GM13976 (cell line): ENCODE results near the gene ATP1A1.

Source experiments
- DNase-seq: peaks from one replicate; pipeline ENCODE4 v3.0.0; 2012; ENCODE audit warnings: low spot score
- CTCF ChIP-seq: IDR thresholded peaks from 2 replicates; pipeline ENCODE4 v1.5.1; 2012; ENCODE audit warnings: borderline replicate concordance, mild to moderate bottlenecking; ENCODE audit not compliant: insufficient read depth; ENCODE audit errors: extremely low read depth, missing control alignments, control extremely low read depth
- in situ Hi-C: fragments of 300-500 bp; cut with MboI; formaldehyde crosslinking; loops from one replicate; pipeline ENCODE4 v1.12.0; 2022; ENCODE audit warnings: low sequenced_read_pairs, mixed read lengths, inconsistent platforms; ENCODE audit not compliant: unreplicated experiment

The ATP1A1 gene

DNA sequence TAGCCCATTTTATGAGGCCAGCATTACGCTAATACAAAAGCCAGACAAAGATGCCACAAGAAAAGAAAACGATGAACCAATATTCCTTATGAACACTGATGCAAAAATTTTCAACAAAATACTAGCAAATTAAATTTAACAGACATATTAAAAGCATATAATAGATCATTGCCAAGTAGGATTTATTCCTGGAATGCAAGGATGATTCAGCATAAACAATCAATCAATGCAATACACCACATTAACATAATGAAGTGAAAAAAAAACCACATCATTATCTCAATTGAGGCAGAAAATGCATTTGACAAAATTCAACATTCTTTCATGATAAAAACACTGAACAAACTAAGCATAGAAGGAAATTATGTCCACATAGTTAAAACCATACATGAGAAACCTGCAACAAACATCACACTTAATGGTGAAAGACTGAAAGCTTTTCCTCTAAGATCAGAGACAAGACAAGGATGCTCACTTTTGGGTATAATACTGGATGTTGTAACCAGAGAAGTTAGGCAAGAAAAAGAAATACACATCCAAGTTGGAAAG, 22.9 kb upstream of the ATP1A1 start:
- in situ Hi-C loops = no loop called here
- no peak for TF ChIP-seq CTCF
- no peak for DNase-seq

GRCh38 chr1:116351914-116352313, 21.1 kb upstream of the ATP1A1 start:
- no peak for DNase-seq
- TF ChIP-seq CTCF = no peak
- in situ Hi-C loops = no loop called here

DNA sequence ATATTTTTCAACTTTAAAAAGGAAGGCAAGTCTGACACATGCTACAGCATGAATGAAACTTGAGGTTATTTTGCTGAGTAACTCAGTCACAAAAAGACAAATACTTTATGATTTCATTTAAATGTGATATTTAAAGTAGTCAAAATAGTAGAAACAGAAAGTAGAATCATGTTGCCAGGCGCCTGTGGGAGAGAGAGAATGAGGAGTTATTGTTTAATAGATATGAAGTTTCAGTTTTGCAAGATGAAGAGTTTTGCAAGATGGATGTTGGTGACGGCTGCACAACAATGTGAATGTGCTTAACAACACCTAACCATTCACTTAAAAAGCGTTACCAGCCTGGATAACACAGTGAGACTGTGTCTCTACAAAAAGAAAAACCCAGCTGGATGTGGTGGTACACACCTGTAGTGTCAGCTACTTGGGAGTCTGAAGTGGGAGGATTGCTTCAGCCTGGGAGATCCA, 20.7 kb upstream of the ATP1A1 start:
- TF ChIP-seq CTCF = no peak
- no peak for DNase-seq
- in situ Hi-C loops = no loop called here

- in situ Hi-C loops = no loop called here
- no peak for TF ChIP-seq CTCF
- no peak for DNase-seq
Measured at GRCh38 chr1:116353155-116353554, 19.9 kb upstream of the ATP1A1 start.

- no peak for TF ChIP-seq CTCF
- no peak for DNase-seq
- in situ Hi-C loops = no loop called here
Measured at GRCh38 chr1:116356067-116356466, 17.0 kb upstream of the ATP1A1 start.

DNA sequence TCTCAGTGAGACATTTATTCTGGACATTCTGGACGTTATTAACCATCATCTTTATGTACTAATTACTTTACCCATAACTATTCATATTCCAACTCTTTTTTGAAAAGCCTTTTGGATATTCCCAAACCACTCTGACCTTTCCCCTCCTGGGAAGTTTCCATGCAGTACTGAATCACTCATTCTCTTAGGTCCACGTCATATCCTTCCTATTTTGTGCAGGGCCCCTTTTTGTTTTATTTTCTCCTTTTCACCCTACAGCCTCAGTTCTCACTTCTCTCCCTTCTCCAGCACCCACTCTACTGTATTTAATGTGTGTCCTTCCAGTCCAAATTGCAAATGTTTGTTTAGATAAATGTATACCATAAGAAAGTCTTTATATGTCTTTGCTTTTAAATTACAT, 16.4 kb upstream of the ATP1A1 start:
- TF ChIP-seq CTCF = no peak
- in situ Hi-C loops = no loop called here
- no peak for DNase-seq
